Keratinocyte (primary cell): ENCODE data around the gene HBP1. TPM values are rescaled to one million over a fixed set of nuclear protein-coding genes. Genes with fewer than 3 reads are reported as not detected.
A peak's percentile ranks its signal among the peaks of the same experiment; 100 is the strongest.

ENCODE experiments used
- DNase-seq: peaks from one replicate; pipeline ENCODE4 v3.0.0-alpha.2; 2011; ENCODE audit warnings: low read depth, missing footprints, low spot score
- FAIRE-seq: peaks from 2 replicates; lab custom pipeline; 2011; peaks lifted over from hg19 to GRCh38; lab: Jason Lieb, UNC
- H2AFZ ChIP-seq: 2 replicates; pipeline ENCODE4 v1.6.0; 2012; ENCODE audit warnings: low read length, control low read depth, inconsistent platforms; ENCODE audit not compliant: control insufficient read depth
- H3K27ac ChIP-seq: 2 replicates; pipeline ENCODE4 v1.5.1; 2011; ENCODE audit warnings: low read length; ENCODE audit not compliant: control insufficient read depth, insufficient read depth
- H3K27me3 ChIP-seq: 3 replicates; pipeline ENCODE4 v1.6.0; 2011; ENCODE audit warnings: low read length; ENCODE audit not compliant: control insufficient read depth, insufficient read depth; ENCODE audit errors: extremely low read depth
- H3K36me3 ChIP-seq, 2 experiments: 2 replicates in 1 of 2; 3 replicates in 1 of 2; pipeline ENCODE4 v1.5.1; 2011; ENCODE audit warnings: low read length in 2 of 2, mild to moderate bottlenecking in 1 of 2; ENCODE audit not compliant: control insufficient read depth in 2 of 2, insufficient read depth in 2 of 2; ENCODE audit errors: extremely low read depth in 1 of 2
- H3K4me1 ChIP-seq: 3 replicates; pipeline ENCODE4 v1.5.1; 2011; ENCODE audit warnings: low read length; ENCODE audit not compliant: control insufficient read depth, insufficient read depth; ENCODE audit errors: extremely low read depth
- H3K4me2 ChIP-seq: 3 replicates; pipeline ENCODE4 v1.6.0; 2011; ENCODE audit warnings: low read depth, low read length; ENCODE audit not compliant: control insufficient read depth, insufficient read depth; ENCODE audit errors: extremely low read depth
- H3K4me3 ChIP-seq, 3 experiments: fragments of 200-600 bp in 1 of 3; sonication (generic) in 1 of 3; 2 replicates in 2 of 3; 3 replicates in 1 of 3; pipeline ENCODE4 v1.5.1; 2011 to 2016; ENCODE audit warnings: low read length in 3 of 3, mild to moderate bottlenecking in 3 of 3, control low read depth in 2 of 3, inconsistent platforms in 1 of 3, low read depth in 1 of 3, mixed read lengths in 1 of 3, mixed run types in 1 of 3, moderate library complexity in 1 of 3; ENCODE audit not compliant: control insufficient read depth in 2 of 3, insufficient read depth in 2 of 3; ENCODE audit errors: extremely low read depth in 1 of 3
- H3K79me2 ChIP-seq: 2 replicates; pipeline ENCODE4 v1.6.0; 2012; ENCODE audit warnings: low read length; ENCODE audit not compliant: control insufficient read depth, insufficient read depth
- H3K9ac ChIP-seq: 3 replicates; pipeline ENCODE4 v1.6.0; 2011; ENCODE audit warnings: low read length; ENCODE audit not compliant: control insufficient read depth, insufficient read depth; ENCODE audit errors: extremely low read depth
- H3K9me1 ChIP-seq: 3 replicates; pipeline ENCODE4 v1.6.0; 2011; ENCODE audit warnings: low read length; ENCODE audit not compliant: control insufficient read depth, insufficient read depth; ENCODE audit errors: extremely low read depth
- H3K9me3 ChIP-seq: 2 replicates; pipeline ENCODE4 v1.5.1; 2012; ENCODE audit warnings: low read depth, low read length; ENCODE audit not compliant: control insufficient read depth
- H4K20me1 ChIP-seq: 3 replicates; pipeline ENCODE4 v1.6.0; 2011; ENCODE audit warnings: low read length; ENCODE audit not compliant: control insufficient read depth, insufficient read depth; ENCODE audit errors: extremely low read depth
- CTCF ChIP-seq, 3 experiments: IDR thresholded peaks in 1 of 3; conservative IDR thresholded peaks in 1 of 3; optimal IDR thresholded peaks in 1 of 3; 2 replicates in 2 of 3; 3 replicates in 1 of 3; pipeline versions ENCODE3 to v1.5.1; 2011; ENCODE audit warnings: low read length in 3 of 3, mild to moderate bottlenecking in 3 of 3, moderate library complexity in 2 of 3, control low read depth in 1 of 3, inconsistent platforms in 1 of 3; ENCODE audit not compliant: insufficient read depth in 2 of 3; ENCODE audit errors: extremely low read depth in 1 of 3
- EZH2 ChIP-seq: IDR thresholded peaks from one replicate; pipeline ENCODE4 v1.6.1; 2012; ENCODE audit warnings: inconsistent platforms, mild to moderate bottlenecking, low read length, moderate library complexity
- dilution Hi-C: fragments of 300-500 bp; cut with MboI; formaldehyde crosslinking; loops from one replicate; pipeline ENCODE4 v1.7.0; 2020; ENCODE audit warnings: low sequenced_read_pairs; ENCODE audit not compliant: extremely low pct_ligation_motif_present
- polyA plus RNA-seq, 5 experiments: library from polyadenylated mRNA; depleted of rRNA in 3 of 5; stranded (reverse) in 3 of 5; stranded (forward) in 1 of 5; unstranded in 1 of 5; fragments of >200 nt; gene quantifications; 1 replicate in 1 of 5; 2 replicates in 3 of 5; 3 replicates in 1 of 5; pipeline versions ENCODE4 v1.2.1 to v1.2.3, GENCODE V29; 2011 to 2012; ENCODE audit warnings: missing spikeins in 2 of 5, low read depth in 1 of 5, low replicate concordance in 1 of 5

Gene HBP1
- polyA plus RNA-seq, 1 donor (not counting 4 experiments of a cell fraction or from before 2014, with no cell fraction given) = 42.8 TPM

GRCh38 chr7:107150375-107151073, 18.3 kb upstream of the HBP1 start:
- H3K9me3 ChIP-seq = no peaks in the 10 kb centered on the region
- FAIRE-seq (no peak), DNase-seq (no peak)
- dilution Hi-C loops = no loop called here
- H3K36me3 ChIP-seq = no peaks in the 10 kb centered on the region
- no peak overlapping the region for H3K9ac ChIP-seq
- H3K4me2 ChIP-seq = no peak overlapping the region
- TF ChIP-seq EZH2 (no peak), CTCF (optimal IDR thresholded peaks at IDR 0.05 in 1 of 3, IDR thresholded peaks at IDR 0.05 in 1 of 3, conservative IDR thresholded peaks at IDR 0.05 in 1 of 3; ENCODE audit: extremely low read depth in 1 of 3, insufficient read depth in 2 of 3, low read length in 3 of 3) (peak in 1 of 3 experiments; percentile 25)
- no peaks in the 10 kb centered on the region for H3K9me1 ChIP-seq
- no peak overlapping the region for H2AFZ ChIP-seq
- no peaks in the 10 kb centered on the region for H3K27me3 ChIP-seq
- H3K4me1 ChIP-seq = peaks cover 3% of the 10 kb centered on the region
- H4K20me1 ChIP-seq = no peaks in the 10 kb centered on the region
- no peak overlapping the region for H3K27ac ChIP-seq
- no peaks in the 10 kb centered on the region for H3K79me2 ChIP-seq
- H3K4me3 ChIP-seq = no peak overlapping the region

- H3K4me1 ChIP-seq = peaks cover 3% of the 10 kb centered on the region
- H4K20me1 ChIP-seq = no peaks in the 10 kb centered on the region
- H2AFZ ChIP-seq = no peak overlapping the region
- no peaks in the 10 kb centered on the region for H3K9me1 ChIP-seq
- no peaks in the 10 kb centered on the region for H3K79me2 ChIP-seq
- no peaks in the 10 kb centered on the region for H3K36me3 ChIP-seq
- no peaks in the 10 kb centered on the region for H3K27me3 ChIP-seq
- DNase-seq = no peak
- H3K4me2 ChIP-seq = no peak overlapping the region
- H3K27ac ChIP-seq = no peak overlapping the region
- FAIRE-seq = no peak
- dilution Hi-C loops = no loop called here
- no peak overlapping the region for H3K4me3 ChIP-seq
- TF ChIP-seq CTCF (optimal IDR thresholded peaks at IDR 0.05 in 1 of 3, IDR thresholded peaks at IDR 0.05 in 1 of 3, conservative IDR thresholded peaks at IDR 0.05 in 1 of 3; ENCODE audit: extremely low read depth in 1 of 3, insufficient read depth in 2 of 3, low read length in 3 of 3) = no peak
- no peak for TF ChIP-seq EZH2
- H3K9me3 ChIP-seq = no peaks in the 10 kb centered on the region
- no peak overlapping the region for H3K9ac ChIP-seq
These were observed 17.3 kb upstream of the HBP1 start for GRCh38 chr7:107151538-107151937.
